Lower leg skin (tissue), 4 donors: ENCODE results near the gene KCTD19. TPM values are rescaled to one million over a fixed set of nuclear protein-coding genes. Genes with fewer than 3 reads are reported as not detected.
A peak's percentile ranks its signal among the peaks of the same experiment; 100 is the strongest.

Experiments used
- DNase-seq, 2 donors: peaks; one replicate each; pipeline ENCODE4 v3.0.0-alpha.2; 2019; ENCODE audit warnings: low spot score in 2 of 2
- H3K4me3 ChIP-seq: fragments of 200-600 bp; sonication (generic); 2 replicates; pipeline ENCODE4 v1.5.1; 2017; ENCODE audit warnings: mild to moderate bottlenecking, low read depth; ENCODE audit not compliant: poor library complexity, severe bottlenecking
- CTCF ChIP-seq, 3 donors: fragments of 450-650 bp; IDR thresholded peaks; one replicate each; pipeline ENCODE4 v1.5.1; 2016; ENCODE audit warnings: antibody characterized with exemption in 3 of 3, mild to moderate bottlenecking in 3 of 3, moderate library complexity in 2 of 3
- POLR2A ChIP-seq, 2 donors: fragments of 450-650 bp; IDR thresholded peaks; one replicate each; pipeline ENCODE4 v1.6.1; 2016 to 2017; ENCODE audit warnings: antibody characterized with exemption in 2 of 2, mild to moderate bottlenecking in 1 of 2, moderate library complexity in 1 of 2
- WGBS, 2 donors: methylation state at CpG; one replicate each; pipeline ENCODE4 v1.1.5; 2018; 5-methylcytosine and 5-hydroxymethylcytosine counted together
- intact Hi-C: fragments of 100-400 bp; cut with DNase I; formaldehyde crosslinking; loops from one replicate; pipeline ENCODE4 v1.15.0; 2023; ENCODE audit warnings: low total_unique reads
- total RNA-seq, 4 donors: library from RNA; depleted of rRNA; stranded (reverse); fragments of >200 nt; gene quantifications; one replicate each; pipeline ENCODE4 v1.1.0, GENCODE V29; 2016

Gene KCTD19
- total RNA-seq, 4 donors from 2014 or later: 0.11 to 0.32 TPM; not detected in 2

- DNase-seq: peak; percentile 43 to 92
- no peak for TF ChIP-seq POLR2A (IDR thresholded peaks at IDR 0.05)
- no peak for TF ChIP-seq CTCF (IDR thresholded peaks at IDR 0.05)
- 58 to 59% methylated on average over 11 of the region's 11 CpGs for WGBS, 2 donors
- intact Hi-C loops: no loop called here
- H3K4me3 ChIP-seq: no peak overlapping the region
These were observed 25.3 kb downstream of the KCTD19 start for GRCh38 chr16:67301080-67301782.

- WGBS, 2 donors: 97 to 99% methylated on average over 15 of the region's 15 CpGs
- H3K4me3 ChIP-seq: no peak overlapping the region
- DNase-seq: no peak
- intact Hi-C loops: loop anchor here (5.0 kb wide), 1 partner anchor 33 kb away; no protein-coding TSS in a partner anchor
- TF ChIP-seq CTCF (IDR thresholded peaks at IDR 0.05) (no peak), POLR2A (IDR thresholded peaks at IDR 0.05) (no peak)
These were observed 27.3 kb downstream of the KCTD19 start for GRCh38 chr16:67299269-67299668.

DNA sequence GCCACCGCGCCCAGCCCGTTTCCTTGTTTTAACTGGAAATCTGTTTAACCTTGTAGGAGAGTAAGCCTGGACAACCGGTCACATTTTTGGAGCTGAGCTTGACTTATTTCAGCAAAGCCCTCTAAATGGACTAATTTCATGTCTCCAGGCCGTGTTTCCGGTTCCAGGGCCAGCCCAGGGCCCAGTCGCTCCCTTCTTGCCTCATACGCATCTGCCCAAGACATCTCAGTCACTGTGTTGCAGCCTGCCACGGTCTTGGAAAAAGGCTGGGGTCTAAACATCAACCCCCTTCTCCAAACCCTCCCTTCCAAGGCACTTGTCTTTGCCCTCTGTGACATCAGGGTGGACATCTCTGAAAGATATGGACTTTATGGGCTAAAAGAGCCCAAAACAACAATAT, 28.3 kb downstream of the KCTD19 start:
- no peak overlapping the region for H3K4me3 ChIP-seq
- no peak for DNase-seq
- WGBS, 2 donors: 94 to 97% methylated on average over 9 of the region's 9 CpGs
- intact Hi-C loops: loop anchor here (5.0 kb wide), 1 partner anchor 34 kb away; no protein-coding TSS in a partner anchor
- TF ChIP-seq POLR2A (IDR thresholded peaks at IDR 0.05) (no peak), CTCF (IDR thresholded peaks at IDR 0.05) (no peak)

GRCh38 chr16:67296420-67296819, 30.1 kb downstream of the KCTD19 start:
- 47 to 56% methylated on average over 3 of the region's 3 CpGs for WGBS, 2 donors
- TF ChIP-seq POLR2A (IDR thresholded peaks at IDR 0.05) (no peak), CTCF (IDR thresholded peaks at IDR 0.05) (no peak)
- no peak overlapping the region for H3K4me3 ChIP-seq
- intact Hi-C loops: loop anchor here (5.0 kb wide), 1 partner anchor 36 kb away; no protein-coding TSS in a partner anchor
- DNase-seq: no peak

- TF ChIP-seq CTCF (IDR thresholded peaks at IDR 0.05): no peak
- TF ChIP-seq POLR2A (IDR thresholded peaks at IDR 0.05): no peak
- H3K4me3 ChIP-seq: no peak overlapping the region
- 50 to 57% methylated on average over 7 of the region's 7 CpGs for WGBS, 2 donors
- intact Hi-C loops: loop anchor here (5.0 kb wide), 1 partner anchor 37 kb away; no protein-coding TSS in a partner anchor
- no peak for DNase-seq
These were observed 31.6 kb downstream of the KCTD19 start for GRCh38 chr16:67294938-67295361.
